Gastroesophageal sphincter (tissue), 4 donors: ENCODE measurements around the gene ECM2. TPM values are rescaled to one million over a fixed set of nuclear protein-coding genes. Genes with fewer than 3 reads are reported as not detected.
A peak's percentile ranks its signal among the peaks of the same experiment; 100 is the strongest.

Experiments used
- ATAC-seq: fragments of 150-250 bp; one replicate; pipeline ENCODE4 v1.9.1; 2016; ENCODE audit warnings: mild to moderate bottlenecking, moderate library complexity
- H3K27ac ChIP-seq, 4 donors: fragments of 200-600 bp; sonication (generic) in 3 of 4; 1 replicate in 3 of 4; 2 replicates in 1 of 4; pipeline ENCODE4 v1.5.1; 2016 to 2019
- H3K27me3 ChIP-seq: fragments of 200-600 bp; sonication (generic); one replicate; pipeline ENCODE4 v1.5.1; 2019
- H3K36me3 ChIP-seq, 2 donors: fragments of 200-600 bp; sonication (generic); one replicate each; pipeline ENCODE4 v1.5.1; 2019; ENCODE audit warnings: control low read depth in 1 of 2
- H3K4me1 ChIP-seq, 3 donors: fragments of 200-600 bp; sonication (generic); 1 replicate in 2 of 3; 2 replicates in 1 of 3; pipeline ENCODE4 v1.5.1; 2016 to 2019; ENCODE audit warnings: control low read depth in 2 of 3
- H3K4me3 ChIP-seq, 2 donors: fragments of 200-600 bp; sonication (generic); one replicate each; pipeline ENCODE4 v1.5.1; 2019; ENCODE audit warnings: mild to moderate bottlenecking in 1 of 2, moderate library complexity in 1 of 2
- H3K9me3 ChIP-seq, 3 donors: fragments of 200-600 bp; sonication (generic); one replicate each; pipeline ENCODE4 v1.5.1; 2017 to 2019; ENCODE audit warnings: control low read depth in 2 of 3
- CTCF ChIP-seq, 4 experiments: fragments of 200-600 bp in 2 of 4; fragments of 450-650 bp in 2 of 4; sonication (generic) in 1 of 4; IDR thresholded peaks; one replicate each; pipeline ENCODE4 v1.5.1; 2017 to 2019; ENCODE audit warnings: antibody characterized with exemption in 4 of 4, mild to moderate bottlenecking in 2 of 4, moderate library complexity in 2 of 4
- EP300 ChIP-seq: sonication (generic); formaldehyde crosslinking; IDR thresholded peaks from one replicate; pipeline ENCODE4 v1.6.1; 2017; ENCODE audit warnings: antibody characterized with exemption, mild to moderate bottlenecking
- POLR2A ChIP-seq, 2 donors: fragments of 450-650 bp; IDR thresholded peaks; one replicate each; pipeline ENCODE4 v1.6.1; 2017; ENCODE audit warnings: antibody characterized with exemption in 2 of 2, mild to moderate bottlenecking in 2 of 2, moderate library complexity in 1 of 2
- POLR2AphosphoS5 ChIP-seq: sonication (generic); formaldehyde crosslinking; IDR thresholded peaks from one replicate; pipeline ENCODE4 v1.6.1; 2017; ENCODE audit warnings: antibody characterized with exemption
- WGBS, 2 donors: methylation state at CpG; one replicate each; pipeline ENCODE4 v1.1.5; 2018; ENCODE audit warnings: low coverage in 1 of 2; 5-methylcytosine and 5-hydroxymethylcytosine counted together
- total RNA-seq, 4 donors: library from RNA; depleted of rRNA; stranded (reverse); fragments of >200 nt; gene quantifications; one replicate each; pipeline ENCODE4 v1.1.0, GENCODE V29; 2016

ECM2 gene
- total RNA-seq, 4 donors from 2014 or later = 8.2 to 20.1 (median 14.2) TPM

DNA sequence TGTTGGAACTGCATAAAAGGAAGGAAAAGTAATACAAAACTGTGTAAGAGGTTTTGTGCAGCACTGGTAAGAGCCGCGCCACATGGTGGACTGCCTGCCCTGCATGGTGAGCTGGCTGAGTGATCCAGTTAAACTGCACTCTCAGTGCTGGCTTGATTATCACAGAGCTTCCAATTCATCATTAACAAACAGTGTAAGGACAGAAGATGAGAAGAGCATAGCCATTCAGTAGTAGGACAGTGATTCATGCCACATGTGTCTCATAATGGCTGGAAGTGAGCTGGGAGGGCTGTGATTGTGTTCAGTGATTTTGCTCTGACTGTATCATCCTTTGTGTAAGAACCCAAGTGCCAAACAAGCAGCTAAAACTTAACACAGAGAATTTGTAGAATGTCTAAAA, 67.6 kb downstream of the ECM2 start:
- Histone ChIP-seq H3K27me3 (no peaks in the 10 kb centered on the region), H3K4me1 (peaks cover 0 to 20% (median 7%) of the 10 kb centered on the region in 3 donors), H3K27ac (no peak overlapping the region), H3K36me3 (no peaks in the 10 kb centered on the region), H3K4me3 (no peak overlapping the region), H3K9me3 (no peaks in the 10 kb centered on the region)
- no peak for ATAC-seq
- no peak for TF ChIP-seq POLR2AphosphoS5
- no peak for TF ChIP-seq CTCF (IDR thresholded peaks at IDR 0.05)
- no peak for TF ChIP-seq EP300
- TF ChIP-seq POLR2A (IDR thresholded peaks at IDR 0.05) = no peak
- WGBS, 2 donors = 96 to 100% methylated on average over 2 of the region's 2 CpGs

DNA sequence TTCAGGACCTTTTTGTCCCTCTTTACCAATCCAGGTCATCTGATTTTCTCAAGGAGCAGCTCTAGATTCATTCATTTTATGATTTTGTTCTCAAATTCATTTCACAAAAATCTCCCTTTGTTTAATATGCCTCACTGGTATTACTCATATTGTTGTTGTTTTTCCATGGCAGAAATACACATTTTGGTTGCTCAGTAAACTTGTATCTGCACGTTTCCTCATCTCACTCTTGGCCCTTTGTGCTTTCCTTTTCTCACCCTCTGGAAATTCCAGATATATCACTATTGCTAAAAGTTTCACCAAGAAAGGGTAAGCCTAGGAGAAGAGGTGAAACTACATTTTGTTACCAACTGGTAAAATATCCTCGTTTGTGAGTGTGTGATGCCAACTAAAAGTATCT, 68.3 kb downstream of the ECM2 start:
- H3K36me3 ChIP-seq = no peaks in the 10 kb centered on the region
- no peak overlapping the region for H3K27ac ChIP-seq
- no peak for ATAC-seq
- H3K4me3 ChIP-seq = no peak overlapping the region
- H3K9me3 ChIP-seq = no peaks in the 10 kb centered on the region
- peaks cover 0 to 22% (median 7%) of the 10 kb centered on the region in 3 donors for H3K4me1 ChIP-seq
- no peaks in the 10 kb centered on the region for H3K27me3 ChIP-seq
- WGBS, 2 donors = 79 to 90% methylated on average over 2 of the region's 2 CpGs
- TF ChIP-seq POLR2AphosphoS5 (no peak), CTCF (IDR thresholded peaks at IDR 0.05) (no peak), POLR2A (IDR thresholded peaks at IDR 0.05) (no peak), EP300 (no peak)

- H3K36me3 ChIP-seq = no peaks in the 10 kb centered on the region
- H3K9me3 ChIP-seq = no peaks in the 10 kb centered on the region
- no peak for TF ChIP-seq POLR2A (IDR thresholded peaks at IDR 0.05)
- no peak for TF ChIP-seq CTCF (IDR thresholded peaks at IDR 0.05)
- TF ChIP-seq EP300 = no peak
- no peak for TF ChIP-seq POLR2AphosphoS5
- no peak overlapping the region for H3K4me3 ChIP-seq
- ATAC-seq = no peak
- peaks cover 0 to 22% (median 7%) of the 10 kb centered on the region in 3 donors for H3K4me1 ChIP-seq
- no peaks in the 10 kb centered on the region for H3K27me3 ChIP-seq
- no peak overlapping the region for H3K27ac ChIP-seq
- WGBS, 2 donors = 88% methylated on average over 1 of the region's 1 CpG; no CpG with 5 or more reads in 1 of the 2 donors
Measured at GRCh38 chr9:92467041-92467440, 68.7 kb downstream of the ECM2 start.

DNA sequence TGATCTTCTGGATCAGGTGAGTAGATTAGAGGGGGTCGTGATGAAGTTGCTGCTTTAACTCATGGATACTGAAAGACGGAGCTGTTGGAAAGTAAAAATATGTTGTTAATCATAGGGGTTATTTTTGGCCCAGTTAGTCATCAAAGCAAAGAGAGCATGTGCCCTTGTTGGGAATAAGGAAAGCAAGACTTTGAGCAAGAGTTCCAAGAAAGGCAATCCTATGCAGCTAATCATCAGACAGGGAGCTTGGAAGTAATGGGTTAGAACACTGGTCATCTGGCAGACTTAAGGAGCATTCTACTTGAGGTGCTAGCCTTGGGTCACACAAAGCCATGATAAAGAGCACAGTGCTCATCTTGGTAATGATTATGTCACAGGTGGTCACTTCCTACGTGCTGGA, 71.8 kb downstream of the ECM2 start:
- TF ChIP-seq POLR2A (IDR thresholded peaks at IDR 0.05) (no peak), CTCF (IDR thresholded peaks at IDR 0.05) (no peak), EP300 (no peak), POLR2AphosphoS5 (peak; percentile 96)
- WGBS, 2 donors = 0 to 40% methylated on average over 1 to 3 of the region's 3 CpGs
- H3K36me3 ChIP-seq = no peaks in the 10 kb centered on the region

DNA sequence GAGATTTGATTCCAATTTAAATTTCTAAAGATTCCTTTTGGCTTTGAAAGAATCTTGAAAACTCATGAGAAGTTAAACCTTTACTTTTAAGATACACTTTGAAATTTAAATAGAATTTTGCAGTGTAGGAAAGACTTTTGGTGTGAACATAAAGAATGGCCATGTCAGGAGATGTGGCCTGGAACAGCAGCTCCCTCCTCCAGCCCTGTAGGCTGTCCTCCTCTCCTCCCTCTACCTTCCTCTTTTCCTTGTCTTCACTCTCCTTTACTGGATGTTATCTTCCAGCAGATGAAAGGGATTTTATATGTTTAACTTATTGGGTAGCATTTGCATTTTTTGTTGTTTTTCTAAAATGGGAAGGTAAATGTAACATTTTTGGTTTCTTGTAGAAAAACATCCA, 72.4 kb downstream of the ECM2 start:
- Histone ChIP-seq H3K4me3 (no peak overlapping the region), H3K9me3 (no peaks in the 10 kb centered on the region), H3K4me1 (peaks cover 0 to 22% (median 7%) of the 10 kb centered on the region in 3 donors), H3K36me3 (no peaks in the 10 kb centered on the region), H3K27me3 (no peaks in the 10 kb centered on the region), H3K27ac (peak overlapping the region; percentile 74 to 84 (median 80))
- ATAC-seq = no peak
- TF ChIP-seq POLR2AphosphoS5 = no peak

More for the DNA sequence above, 71.8 kb downstream of the ECM2 start:
- Histone ChIP-seq H3K4me1 (peaks cover 0 to 22% (median 7%) of the 10 kb centered on the region in 3 donors), H3K27ac (peak overlapping the region; percentile 74 to 84 (median 80)), H3K27me3 (no peaks in the 10 kb centered on the region), H3K4me3 (no peak overlapping the region), H3K9me3 (no peaks in the 10 kb centered on the region)
- ATAC-seq = peak; percentile 90
